HG02884 (cell line): Measurements from ENCODE around the gene PRCD.
"Not testable (repeated sequence)": the region's sequence is repeated elsewhere in the genome, so short reads cannot be mapped to it uniquely, and the experiment has no call there.

Experiments
- ATAC-seq: cut with Tn5 transposase; IDR thresholded peaks from one replicate; pipeline ENCODE4 v1.9.1; 2021; ENCODE audit warnings: mild to moderate bottlenecking, moderate library complexity; ENCODE audit not compliant: unreplicated experiment

Gene PRCD

GRCh38 chr17:76551685-76552084 lies 11.8 kb downstream of the PRCD start:
- no peak for ATAC-seq

- no peak for ATAC-seq
These were observed 13.5 kb downstream of the PRCD start for GRCh38 chr17:76553178-76553908.

GRCh38 chr17:76554131-76554530 lies 14.3 kb downstream of the PRCD start:
- no peak for ATAC-seq

- no peak for ATAC-seq
These were observed 17.0 kb downstream of the PRCD start for GRCh38 chr17:76556765-76557367.

GRCh38 chr17:76557368-76558197 lies 17.7 kb downstream of the PRCD start:
- peak; percentile 79 for ATAC-seq

- ATAC-seq = no peak
These were observed 18.6 kb downstream of the PRCD start for GRCh38 chr17:76558198-76559095.

GRCh38 chr17:76559460-76559859 lies 19.6 kb downstream of the PRCD start:
- ATAC-seq = not testable (repeated sequence)

- no peak for ATAC-seq
These were observed 20.4 kb downstream of the PRCD start for GRCh38 chr17:76560036-76560876.

- no peak for ATAC-seq
These were observed 21.0 kb downstream of the PRCD start for GRCh38 chr17:76560877-76561221.

- ATAC-seq = no peak
These were observed 21.5 kb downstream of the PRCD start for GRCh38 chr17:76561332-76561731.

GRCh38 chr17:76561799-76562268 lies 22.0 kb downstream of the PRCD start:
- no peak for ATAC-seq

GRCh38 chr17:76562734-76563148 lies 22.9 kb downstream of the PRCD start:
- no peak for ATAC-seq

- ATAC-seq = not testable (repeated sequence)
These were observed 23.5 kb downstream of the PRCD start for GRCh38 chr17:76563359-76563758.

GRCh38 chr17:76564991-76565727 lies 25.3 kb downstream of the PRCD start:
- ATAC-seq = not testable (repeated sequence)

GRCh38 chr17:76565728-76566612 lies 26.1 kb downstream of the PRCD start:
- no peak for ATAC-seq

- ATAC-seq = no peak
These were observed 26.7 kb downstream of the PRCD start for GRCh38 chr17:76566613-76566943.

- ATAC-seq = no peak
These were observed 27.2 kb downstream of the PRCD start for GRCh38 chr17:76566988-76567431.
